T-helper 2 cell treated with Interferon-gamma antibody and Interleukin-4, amounts not matched to agents 100 ng/mL and 5 ng/mL, for 36 hours (primary cell): Measurements from ENCODE around the gene PURA. TPM values are rescaled to one million over a fixed set of nuclear protein-coding genes. Genes with fewer than 3 reads are reported as not detected.

ENCODE experiments used
- intact Hi-C: fragments of 100-400 bp; cut with micrococcal nuclease; formaldehyde crosslinking; loops from one replicate; pipeline ENCODE4 v1.15.1; 2023
- total RNA-seq: library from RNA; stranded (reverse); gene quantifications from 2 replicates; pipeline ENCODE4 v1.2.3, GENCODE V29; 2022

PURA gene
- total RNA-seq, 1 donor from 2014 or later: 10.9 TPM

- intact Hi-C loops: no loop called here
Measured at GRCh38 chr5:140131967-140132409, 18.1 kb downstream of the PURA start.

GRCh38 chr5:140133514-140134167 is 19.7 kb downstream of the PURA start:
- intact Hi-C loops: no loop called here

GRCh38 chr5:140134277-140134935 is 20.5 kb downstream of the PURA start:
- intact Hi-C loops: no loop called here

GRCh38 chr5:140135127-140135526 is 21.2 kb downstream of the PURA start:
- intact Hi-C loops: no loop called here

GRCh38 chr5:140136624-140137023 is 22.7 kb downstream of the PURA start:
- intact Hi-C loops: no loop called here

- intact Hi-C loops: no loop called here
Measured at GRCh38 chr5:140140435-140140834, 26.5 kb downstream of the PURA start.

GRCh38 chr5:140141241-140141640 is 27.3 kb downstream of the PURA start:
- intact Hi-C loops: no loop called here

GRCh38 chr5:140142246-140142645 is 28.3 kb downstream of the PURA start:
- intact Hi-C loops: no loop called here

GRCh38 chr5:140142856-140143255 is 28.9 kb downstream of the PURA start:
- intact Hi-C loops: no loop called here

GRCh38 chr5:140143521-140144258 is 29.8 kb downstream of the PURA start:
- intact Hi-C loops: loop anchor here (1.0 to 2.0 kb wide), 3 partner anchors 14 to 70 kb away; partner anchors contain the start of gene PURA

GRCh38 chr5:140145256-140145655 is 31.3 kb downstream of the PURA start:
- intact Hi-C loops: loop anchor here (2.0 kb wide), 1 partner anchor 30 kb away; the partner anchor contains the start of gene PURA

GRCh38 chr5:140145818-140146522 is 32.1 kb downstream of the PURA start:
- intact Hi-C loops: loop anchor here (2.0 kb wide), 1 partner anchor 31 kb away; the partner anchor contains the start of gene PURA

GRCh38 chr5:140146523-140146842 is 32.6 kb downstream of the PURA start:
- intact Hi-C loops: no loop called here

- intact Hi-C loops: no loop called here
Measured at GRCh38 chr5:140147460-140147859, 33.6 kb downstream of the PURA start.

- intact Hi-C loops: no loop called here
Measured at GRCh38 chr5:140148508-140148907, 34.6 kb downstream of the PURA start.

GRCh38 chr5:140150201-140150600 is 36.3 kb downstream of the PURA start:
- intact Hi-C loops: no loop called here

- intact Hi-C loops: no loop called here
Measured at GRCh38 chr5:140151144-140152021, 37.5 kb downstream of the PURA start.

GRCh38 chr5:140152022-140152999 is 38.4 kb downstream of the PURA start:
- intact Hi-C loops: no loop called here

GRCh38 chr5:140153255-140153654 is 39.3 kb downstream of the PURA start:
- intact Hi-C loops: no loop called here
